ENCODE results near the gene ING5.
A peak's percentile ranks its signal among the peaks of the same experiment; 100 is the strongest.

The ING5 gene

DNA sequence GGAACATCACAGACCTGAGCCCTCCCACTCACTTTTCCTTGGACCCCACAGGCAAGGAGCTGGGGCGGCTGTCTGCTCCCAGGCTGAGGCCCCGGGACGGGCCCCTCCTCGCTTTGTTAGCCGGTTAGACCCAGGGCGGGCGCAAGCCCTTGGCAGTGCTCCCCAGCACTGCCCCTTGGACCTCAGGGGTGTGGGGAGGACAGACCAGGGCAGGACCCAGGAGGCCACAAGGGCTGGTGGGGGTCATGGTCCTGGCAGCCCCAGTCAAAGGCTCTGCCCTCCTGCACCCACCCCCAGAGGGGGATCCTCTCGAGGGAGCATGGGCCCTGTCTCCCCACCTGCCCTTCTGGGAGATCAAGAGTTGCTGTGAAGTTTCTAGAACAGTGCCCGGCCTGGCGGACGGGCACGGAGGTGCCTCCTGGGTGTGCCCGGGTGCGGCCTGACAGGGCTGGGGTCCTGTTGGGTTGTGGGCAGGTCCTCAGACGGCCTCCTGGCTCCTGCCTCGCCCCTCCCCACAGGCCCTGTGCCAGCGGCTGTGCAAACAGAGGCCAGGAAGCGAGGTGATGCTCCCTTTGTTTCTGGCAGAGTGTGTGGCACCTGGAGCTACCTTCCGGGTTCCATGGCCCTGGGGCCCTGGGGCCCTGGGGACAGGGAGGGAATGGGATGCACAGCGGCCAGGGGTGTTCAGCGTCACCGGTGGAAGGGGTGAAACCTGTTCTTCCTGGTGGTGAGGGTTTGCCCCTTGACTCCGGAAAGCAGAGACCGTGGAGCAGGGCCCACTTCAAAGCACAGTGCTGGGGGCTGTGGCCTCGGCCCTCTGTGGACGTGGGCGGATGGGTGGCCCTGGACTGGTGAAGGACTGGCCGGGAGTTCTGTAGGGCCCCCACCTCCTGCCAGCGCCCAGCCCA, 71.9 kb downstream of the ING5 start:
- ATAC-seq = 0 out of 3 replicates have a peak, but pooled peaks have one; percentile 2
- TF ChIP-seq GLIS3 (CRISPR knock-in tag; IDR thresholded peaks at IDR 0.05) = no peak
- no peak for TF ChIP-seq POU6F1 (CRISPR knock-in tag; IDR thresholded peaks at IDR 0.05; ENCODE audit: borderline replicate concordance, low read depth)
- no peak for TF ChIP-seq ARNTL (CRISPR knock-in tag; IDR thresholded peaks at IDR 0.05; ENCODE audit: borderline replicate concordance, low read depth)
- no peak for TF ChIP-seq ZFP30 (CRISPR knock-in tag; IDR thresholded peaks at IDR 0.05)
- TF ChIP-seq, protein P1, sequence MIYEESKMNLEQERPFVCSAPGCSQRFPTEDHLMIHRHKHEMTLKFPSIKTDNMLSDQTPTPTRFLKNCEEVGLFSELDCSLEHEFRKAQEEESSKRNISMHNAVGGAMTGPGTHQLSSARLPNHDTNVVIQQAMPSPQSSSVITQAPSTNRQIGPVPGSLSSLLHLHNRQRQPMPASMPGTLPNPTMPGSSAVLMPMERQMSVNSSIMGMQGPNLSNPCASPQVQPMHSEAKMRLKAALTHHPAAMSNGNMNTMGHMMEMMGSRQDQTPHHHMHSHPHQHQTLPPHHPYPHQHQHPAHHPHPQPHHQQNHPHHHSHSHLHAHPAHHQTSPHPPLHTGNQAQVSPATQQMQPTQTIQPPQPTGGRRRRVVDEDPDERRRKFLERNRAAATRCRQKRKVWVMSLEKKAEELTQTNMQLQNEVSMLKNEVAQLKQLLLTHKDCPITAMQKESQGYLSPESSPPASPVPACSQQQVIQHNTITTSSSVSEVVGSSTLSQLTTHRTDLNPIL (CRISPR knock-in tag; IDR thresholded peaks at IDR 0.05; ENCODE audit: low read depth) = no peak
- TF ChIP-seq OSR1 (CRISPR knock-in tag; IDR thresholded peaks at IDR 0.05) = no peak

DNA sequence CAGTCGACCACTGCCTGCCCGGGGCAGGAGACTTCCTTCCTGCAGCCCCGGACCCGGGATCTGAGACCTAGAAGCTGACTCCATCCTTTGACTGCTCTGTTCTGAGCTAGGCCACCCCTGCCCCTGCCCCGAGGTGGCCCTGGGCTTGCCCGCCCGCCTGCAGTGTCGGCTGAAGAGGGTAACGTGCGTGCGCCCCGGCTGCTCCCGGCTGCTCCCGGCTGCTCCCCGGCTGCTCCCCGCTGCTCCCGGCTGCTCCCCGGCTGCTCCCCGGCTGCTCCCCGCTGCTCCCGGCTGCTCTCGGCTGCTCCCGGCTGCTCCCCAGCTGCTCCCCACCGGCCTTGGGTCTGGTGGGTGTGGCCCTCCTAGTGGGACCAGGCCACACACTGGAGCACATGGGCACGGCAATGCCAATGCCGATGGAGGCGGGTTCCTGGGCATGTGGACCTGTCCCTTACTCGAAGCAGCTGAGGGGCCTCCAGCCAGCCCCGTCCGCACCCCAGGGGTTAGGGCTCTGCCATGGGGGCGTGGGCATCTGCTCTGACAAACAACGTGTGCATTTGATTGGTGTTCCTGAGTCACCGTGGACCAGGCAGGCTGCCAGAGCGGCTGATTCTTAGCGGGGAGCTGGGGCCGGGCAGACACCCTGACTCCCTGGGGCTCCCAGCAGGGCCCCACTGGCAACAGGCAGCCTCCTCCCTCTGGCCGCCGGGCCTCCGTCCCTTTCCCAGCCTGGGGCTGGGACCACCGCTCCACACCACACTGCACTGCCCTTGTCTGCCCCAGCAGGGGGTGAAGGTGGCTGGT, 72.8 kb downstream of the ING5 start:
- peak; percentile 74 for ATAC-seq
- TF ChIP-seq ZFP30 (CRISPR knock-in tag; IDR thresholded peaks at IDR 0.05) (0 out of 2 replicates have a peak, but pooled peaks have one; percentile 9), BACH2 (CRISPR knock-in tag; IDR thresholded peaks at IDR 0.05; ENCODE audit: borderline replicate concordance) (no peak)

GRCh38 chr2:241775223-241776177, 73.7 kb downstream of the ING5 start:
- ATAC-seq = peak; percentile 8; the same call in 2 of the 3 replicates
- no peak for TF ChIP-seq TCF4 (CRISPR knock-in tag; IDR thresholded peaks at IDR 0.05; ENCODE audit: borderline replicate concordance)
- no peak for TF ChIP-seq PPARA (CRISPR knock-in tag; IDR thresholded peaks at IDR 0.05; ENCODE audit: borderline replicate concordance)
- TF ChIP-seq CSRNP3 (CRISPR knock-in tag; IDR thresholded peaks at IDR 0.05) = no peak
- no peak for TF ChIP-seq RARB (CRISPR knock-in tag; IDR thresholded peaks at IDR 0.05)
- TF ChIP-seq GLIS3 (CRISPR knock-in tag; IDR thresholded peaks at IDR 0.05) = no peak
- no peak for TF ChIP-seq BACH2 (CRISPR knock-in tag; IDR thresholded peaks at IDR 0.05; ENCODE audit: borderline replicate concordance)
- TF ChIP-seq ISL1 (CRISPR knock-in tag; IDR thresholded peaks at IDR 0.05) = no peak
- no peak for TF ChIP-seq OSR1 (CRISPR knock-in tag; IDR thresholded peaks at IDR 0.05)
- TF ChIP-seq ARNTL (CRISPR knock-in tag; IDR thresholded peaks at IDR 0.05; ENCODE audit: borderline replicate concordance, low read depth) = no peak
- no peak for TF ChIP-seq CSDC2 (CRISPR knock-in tag; IDR thresholded peaks at IDR 0.05)
- TF ChIP-seq PATZ1 (CRISPR knock-in tag; IDR thresholded peaks at IDR 0.05; ENCODE audit: borderline replicate concordance) = no peak
- no peak for TF ChIP-seq ZNF8 (CRISPR knock-in tag; IDR thresholded peaks at IDR 0.05)
- TF ChIP-seq ZFP30 (CRISPR knock-in tag; IDR thresholded peaks at IDR 0.05) = no peak
- TF ChIP-seq ZNF70 (CRISPR knock-in tag; IDR thresholded peaks at IDR 0.05) = no peak

All from SK-N-SH treated with all-trans-retinoic acid at 6 μM for 48 hours (cell line).